GM23338 (cell line): ENCODE data around the gene CECR2. TPM values are rescaled to one million over a fixed set of nuclear protein-coding genes. Genes with fewer than 3 reads are reported as not detected.
"Not testable (repeated sequence)": the region's sequence is repeated elsewhere in the genome, so short reads cannot be mapped to it uniquely, and the experiment has no call there.

ENCODE experiments used
- ATAC-seq: fragments of 200-7000 bp; cut with Tn5 transposase; 3 replicates; pipeline ENCODE4 v1.9.1; 2020
- DNase-seq: peaks from one replicate; pipeline ENCODE4 v3.0.0-alpha.2; 2015; ENCODE audit warnings: low spot score
- H2AFZ ChIP-seq: fragments of 200-600 bp; sonication (generic); 2 replicates; pipeline ENCODE4 v1.8.0; 2016; ENCODE audit warnings: antibody characterized with exemption, mild to moderate bottlenecking, moderate library complexity
- H3F3A ChIP-seq: fragments of 200-600 bp; sonication (generic); replicated peaks from 2 replicates; pipeline ENCODE4 v1.8.0; 2017; ENCODE audit warnings: antibody characterized with exemption, mixed run types, low read depth
- H3K27ac ChIP-seq: fragments of 200-600 bp; sonication (generic); 2 replicates; pipeline ENCODE4 v1.6.1; 2016; ENCODE audit warnings: low read depth
- H3K27me3 ChIP-seq: fragments of 200-600 bp; sonication (generic); 2 replicates; pipeline ENCODE4 v1.8.0; 2016; ENCODE audit warnings: mild to moderate bottlenecking, mixed run types, moderate library complexity; ENCODE audit not compliant: insufficient read depth
- H3K36me3 ChIP-seq: fragments of 200-600 bp; sonication (generic); 2 replicates; pipeline ENCODE4 v1.8.0; 2016; ENCODE audit warnings: mild to moderate bottlenecking; ENCODE audit not compliant: insufficient read depth
- H3K4me1 ChIP-seq: fragments of 200-600 bp; sonication (generic); 2 replicates; pipeline ENCODE4 v1.8.0; 2016; ENCODE audit warnings: mild to moderate bottlenecking, moderate library complexity; ENCODE audit not compliant: insufficient read depth
- H3K4me2 ChIP-seq: fragments of 200-600 bp; sonication (generic); 2 replicates; pipeline ENCODE4 v1.7.1; 2017; ENCODE audit warnings: mixed run types
- H3K4me3 ChIP-seq: fragments of 200-600 bp; sonication (generic); 2 replicates; pipeline ENCODE4 v1.6.1; 2016; ENCODE audit warnings: mixed run types
- H3K79me2 ChIP-seq: fragments of 200-600 bp; sonication (generic); replicated peaks from 2 replicates; pipeline ENCODE4 v1.8.0; 2017; ENCODE audit warnings: mild to moderate bottlenecking; ENCODE audit not compliant: insufficient read depth
- H3K9me2 ChIP-seq: fragments of 200-600 bp; sonication (generic); 2 replicates; pipeline ENCODE4 v1.8.0; 2017; ENCODE audit not compliant: insufficient read depth
- H4K20me1 ChIP-seq: fragments of 200-600 bp; sonication (generic); replicated peaks from 2 replicates; pipeline ENCODE4 v1.8.0; 2017; ENCODE audit warnings: mild to moderate bottlenecking; ENCODE audit not compliant: insufficient read depth
- H3K27ac Mint-ChIP-seq: 2 replicates; pipeline ENCODE4 v1.8.0; 2020; ENCODE audit warnings: inconsistent platforms, mild to moderate bottlenecking, moderate library complexity, mixed read lengths
- H3K27me3 Mint-ChIP-seq: 3 replicates; pipeline ENCODE4 v1.8.0; 2022; ENCODE audit warnings: low read depth, mild to moderate bottlenecking, moderate library complexity, mixed read lengths, inconsistent platforms; ENCODE audit not compliant: insufficient read depth, poor library complexity
- H3K36me3 Mint-ChIP-seq: 3 replicates; pipeline ENCODE4 v1.8.0; 2021; ENCODE audit warnings: low read depth, mild to moderate bottlenecking, inconsistent platforms, moderate library complexity, mixed read lengths
- H3K4me1 Mint-ChIP-seq: 3 replicates; pipeline ENCODE4 v1.8.0; 2020; ENCODE audit warnings: mild to moderate bottlenecking, inconsistent platforms, mixed read lengths
- H3K4me3 Mint-ChIP-seq: 3 replicates; pipeline ENCODE4 v1.8.0; 2021; ENCODE audit warnings: moderate library complexity, mild to moderate bottlenecking, inconsistent platforms, mixed read lengths
- H3K9me3 Mint-ChIP-seq: 3 replicates; pipeline ENCODE4 v1.8.0; 2020; ENCODE audit warnings: moderate library complexity, mild to moderate bottlenecking, inconsistent platforms, mixed read lengths
- CREB1 ChIP-seq: fragments of 250-450 bp; sonication (Bioruptor Pico); IDR thresholded peaks from 2 replicates; pipeline ENCODE4 v1.5.0; 2020; ENCODE audit warnings: low read depth, mild to moderate bottlenecking, moderate library complexity
- ETS1 ChIP-seq: IDR thresholded peaks from 2 replicates; pipeline ENCODE4 v1.6.1; 2016; ENCODE audit warnings: antibody characterized with exemption
- EZH2phosphoT487 ChIP-seq: fragments of 200-600 bp; sonication (generic); IDR thresholded peaks from one replicate; pipeline ENCODE4 v1.8.1; 2018; ENCODE audit warnings: antibody characterized with exemption; ENCODE audit not compliant: unreplicated experiment
- JUNB ChIP-seq: IDR thresholded peaks from one replicate; pipeline ENCODE4 v1.6.1; 2016; ENCODE audit warnings: antibody characterized with exemption; ENCODE audit not compliant: unreplicated experiment
- POLR2AphosphoS5 ChIP-seq: IDR thresholded peaks from 2 replicates; pipeline ENCODE4 v1.6.1; 2016; ENCODE audit warnings: antibody characterized with exemption, low read depth
- ZNF331 ChIP-seq: fragments of 250-450 bp; sonication (Bioruptor Pico); IDR thresholded peaks from 2 replicates; pipeline ENCODE4 v1.5.0; 2020; ENCODE audit warnings: low read depth, mild to moderate bottlenecking, moderate library complexity
- ZNF462 ChIP-seq: fragments of 250-450 bp; sonication (Bioruptor Pico); IDR thresholded peaks from 2 replicates; pipeline ENCODE4 v1.5.0; 2020; ENCODE audit warnings: mild to moderate bottlenecking, moderate library complexity
- polyA plus RNA-seq: library from polyadenylated mRNA; unstranded; fragments of >200 nt; fragmentation: Nextera tagmentation; extraction: Ambion mirVana; gene quantifications from 2 replicates; pipeline ENCODE4 v1.2.1, GENCODE V29; 2016
- total RNA-seq: library from RNA; depleted of rRNA; stranded (reverse); fragments of >200 nt; shearing (Covaris generic); gene quantifications from 2 replicates; pipeline ENCODE4 v1.2.3, GENCODE V29; 2014

CECR2 gene
- total and polyA plus RNA-seq, 2 experiments from 2014 or later = 18.4 to 110 TPM

GRCh38 chr22:17518406-17518805, 149.1 kb downstream of the CECR2 start:
- no peak for DNase-seq
- Histone ChIP-seq H4K20me1 (peaks cover 3% of the 10 kb centered on the region; the same call in 1 of the 2 replicates), H3K27ac (peak overlapping the region; percentile 63; the same call in 1 of the 2 replicates), H3K27me3 (no peaks in the 10 kb centered on the region), H3F3A (peaks cover 7% of the 10 kb centered on the region), H3K4me1 (no peaks in the 10 kb centered on the region), H3K9me2 (no peaks in the 10 kb centered on the region), H3K4me3 (no peak overlapping the region), H3K36me3 (no peaks in the 10 kb centered on the region; the same call in 1 of the 2 replicates), H3K79me2 (peaks cover 51% of the 10 kb centered on the region), H2AFZ (no peak overlapping the region), H3K4me2 (no peak overlapping the region)
- no peak for ATAC-seq
- no peaks in the 10 kb centered on the region for H3K4me1 Mint-ChIP-seq
- no peak overlapping the region for H3K27ac Mint-ChIP-seq
- peaks cover 5% of the 10 kb centered on the region for H3K27me3 Mint-ChIP-seq
- no peaks in the 10 kb centered on the region for H3K9me3 Mint-ChIP-seq
- TF ChIP-seq POLR2AphosphoS5 (no peak), ZNF462 (CRISPR knock-in tag) (no peak), EZH2phosphoT487 (no peak), ZNF331 (CRISPR knock-in tag) (no peak), JUNB (no peak), CREB1 (no peak), ETS1 (no peak)
- peaks cover 57% of the 10 kb centered on the region for H3K36me3 Mint-ChIP-seq
- no peak overlapping the region for H3K4me3 Mint-ChIP-seq

- H3F3A ChIP-seq, H3K4me1 ChIP-seq, H2AFZ ChIP-seq, H3K4me2 ChIP-seq, H3K9me2 ChIP-seq, ATAC-seq, H3K4me3 Mint-ChIP-seq, H4K20me1 ChIP-seq, H3K27me3 Mint-ChIP-seq, H3K4me1 Mint-ChIP-seq, H3K27ac ChIP-seq, H3K9me3 Mint-ChIP-seq, H3K27ac Mint-ChIP-seq, DNase-seq, H3K27me3 ChIP-seq, H3K4me3 ChIP-seq: not testable (repeated sequence)
- H3K36me3 ChIP-seq = peaks cover 19% of the 10 kb centered on the region
- H3K79me2 ChIP-seq = peaks cover 44% of the 10 kb centered on the region
- H3K36me3 Mint-ChIP-seq = peaks cover 74% of the 10 kb centered on the region
Measured at GRCh38 chr22:17521971-17522370, 152.7 kb downstream of the CECR2 start.
